Caco-2 (cell line): ENCODE measurements around the gene RAB40B. TPM values are rescaled to one million over a fixed set of nuclear protein-coding genes. Genes with fewer than 3 reads are reported as not detected.
A peak's percentile ranks its signal among the peaks of the same experiment; 100 is the strongest.

ENCODE experiments used
- BruUV-seq: library from RNA; stranded (reverse); fragments of 400-500 nt; replicated peaks from 2 replicates; lab custom pipeline; 2021; lab: Mats Ljungman, UMichigan
- CTCF ChIA-PET: fragments of 300-600 bp; sonication (Branson Sonifier 250); formaldehyde crosslinking; loops from one replicate; lab custom pipeline; 2022; ENCODE audit warnings: antibody characterized with exemption; lab: Charles Lee
- POLR2A ChIA-PET: fragments of 300-600 bp; sonication (Branson Sonifier 250); formaldehyde crosslinking; loops from one replicate; lab custom pipeline; 2022; ENCODE audit warnings: antibody characterized with exemption; lab: Charles Lee
- DNase-seq, 2 experiments: peaks; one replicate each; pipeline versions ENCODE4 v3.0.0 to v3.0.0-alpha.2; 2020 to 2022
- H3K27me3 ChIP-seq: replicated peaks from 2 replicates; pipeline ENCODE4 v1.6.0; 2011; ENCODE audit warnings: low read length; ENCODE audit not compliant: control insufficient read depth, insufficient read depth
- H3K36me3 ChIP-seq: 2 replicates; pipeline ENCODE4 v1.5.1; 2011; ENCODE audit warnings: low read length; ENCODE audit not compliant: control insufficient read depth, insufficient read depth
- H3K4me1 ChIP-seq: fragments of 250-450 bp; sonication (Bioruptor Pico); 2 replicates; pipeline ENCODE4 v1.5.1; 2020; ENCODE audit warnings: mild to moderate bottlenecking
- H3K4me3 ChIP-seq: 2 replicates; pipeline ENCODE4 v1.5.1; 2011; ENCODE audit warnings: low read depth, mild to moderate bottlenecking, control low read depth, low read length
- H3K9me3 ChIP-seq: fragments of 250-450 bp; sonication (Bioruptor Pico); 2 replicates; pipeline ENCODE4 v1.5.1; 2020; ENCODE audit warnings: mild to moderate bottlenecking, moderate library complexity
- H3K27ac Mint-ChIP-seq: one replicate; pipeline ENCODE4 v1.8.0; 2022; ENCODE audit warnings: mixed read lengths; ENCODE audit not compliant: unreplicated experiment
- H3K27me3 Mint-ChIP-seq: one replicate; pipeline ENCODE4 v1.8.0; 2022; ENCODE audit warnings: mixed read lengths; ENCODE audit not compliant: insufficient read depth, unreplicated experiment
- H3K36me3 Mint-ChIP-seq: one replicate; pipeline ENCODE4 v1.8.0; 2022; ENCODE audit warnings: mild to moderate bottlenecking, mixed read lengths; ENCODE audit not compliant: insufficient read depth, unreplicated experiment
- H3K4me1 Mint-ChIP-seq: one replicate; pipeline ENCODE4 v1.8.0; 2022; ENCODE audit warnings: low read depth, mixed read lengths; ENCODE audit not compliant: unreplicated experiment
- H3K4me3 Mint-ChIP-seq: one replicate; pipeline ENCODE4 v1.8.0; 2022; ENCODE audit warnings: mild to moderate bottlenecking, moderate library complexity, mixed read lengths; ENCODE audit not compliant: unreplicated experiment
- H3K9me3 Mint-ChIP-seq: one replicate; pipeline ENCODE4 v1.8.0; 2022; ENCODE audit warnings: mixed read lengths; ENCODE audit not compliant: unreplicated experiment
- CTCF ChIP-seq, 2 experiments: fragments of 200-600 bp in 1 of 2; IDR thresholded peaks; 1 replicate in 1 of 2; 2 replicates in 1 of 2; pipeline versions ENCODE4 v1.5.1 to v1.8.0; 2011 to 2022; ENCODE audit warnings: antibody characterized with exemption in 1 of 2, control low read depth in 1 of 2, inconsistent platforms in 1 of 2, low read depth in 1 of 2, low read length in 1 of 2, mild to moderate bottlenecking in 1 of 2, moderate library complexity in 1 of 2; ENCODE audit not compliant: insufficient read depth in 1 of 2, severe bottlenecking in 1 of 2, unreplicated experiment in 1 of 2
- intact Hi-C: fragments of 100-400 bp; cut with micrococcal nuclease; formaldehyde crosslinking; loops from one replicate; pipeline ENCODE4 v1.10.0; 2022; ENCODE audit not compliant: unreplicated experiment
- total RNA-seq: library from RNA; stranded (reverse); gene quantifications from 2 replicates; pipeline ENCODE4 v1.2.3, GENCODE V29; 2022

RAB40B gene
- total RNA-seq, 1 experiment from 2014 or later = 8.8 TPM

GRCh38 chr17:82734987-82735866 is 36.7 kb upstream of the RAB40B start, which contains the start of gene FN3K:
FN3K (plus strand) TSS chr17:82735615; CDS start chr17:82735637, 22 bp downstream.
- peak within 1 kb of the TSS; percentile 90 for H3K4me3 Mint-ChIP-seq
- no peak for TF ChIP-seq CTCF (IDR thresholded peaks at IDR 0.05; ENCODE audit: insufficient read depth in 1 of 2, low read depth in 1 of 2, low read length in 1 of 2, severe bottlenecking in 1 of 2, unreplicated experiment in 1 of 2)
- H3K36me3 Mint-ChIP-seq = peaks cover 83% of the 10 kb centered on the region
- peaks cover 17% of the 10 kb centered on the region for H3K9me3 Mint-ChIP-seq
- Histone ChIP-seq H3K4me1 (no peaks in the 10 kb centered on the region), H3K4me3 (peak within 1 kb of the TSS; percentile 90), H3K9me3 (peaks cover 30% of the 10 kb centered on the region), H3K27me3 (no peaks in the 10 kb centered on the region), H3K36me3 (peaks cover 6% of the 10 kb centered on the region)
- intact Hi-C loops = loop anchor here (2.0 kb wide), 1 partner anchor 18 kb away; the partner anchor contains the start of gene TBCD
- H3K27ac Mint-ChIP-seq = peak within 1 kb of the TSS; percentile 93
- H3K4me1 Mint-ChIP-seq = no peaks in the 10 kb centered on the region
- H3K27me3 Mint-ChIP-seq = no peaks in the 10 kb centered on the region
- CTCF ChIA-PET = no interaction called here
- DNase-seq = peak; percentile 86 to 89
- POLR2A ChIA-PET = no interaction called here
- BruUV-seq = TSS peak; percentile 67

GRCh38 chr17:82732118-82732743 is 33.7 kb upstream of the RAB40B start:
- Histone ChIP-seq H3K4me1 (no peaks in the 10 kb centered on the region), H3K4me3 (no peak overlapping the region), H3K36me3 (peaks cover 3% of the 10 kb centered on the region), H3K27me3 (no peaks in the 10 kb centered on the region), H3K9me3 (peaks cover 23% of the 10 kb centered on the region)
- ChIA-PET CTCF (no interaction called here), POLR2A (no interaction called here)
- H3K27me3 Mint-ChIP-seq = no peaks in the 10 kb centered on the region
- H3K4me1 Mint-ChIP-seq = no peaks in the 10 kb centered on the region
- peaks cover 62% of the 10 kb centered on the region for H3K36me3 Mint-ChIP-seq
- peak overlapping the region; percentile 14 for H3K4me3 Mint-ChIP-seq
- intact Hi-C loops = no loop called here
- DNase-seq = no peak
- H3K27ac Mint-ChIP-seq = no peak overlapping the region
- no peak for TF ChIP-seq CTCF (IDR thresholded peaks at IDR 0.05; ENCODE audit: insufficient read depth in 1 of 2, low read depth in 1 of 2, low read length in 1 of 2, severe bottlenecking in 1 of 2, unreplicated experiment in 1 of 2)
- H3K9me3 Mint-ChIP-seq = peaks cover 11% of the 10 kb centered on the region
- no TSS peak for BruUV-seq

- intact Hi-C loops = no loop called here
- H3K9me3 ChIP-seq = peaks cover 23% of the 10 kb centered on the region
- no peaks in the 10 kb centered on the region for H3K27me3 ChIP-seq
- no peak overlapping the region for H3K4me3 ChIP-seq
- Mint-ChIP-seq H3K27me3 (no peaks in the 10 kb centered on the region), H3K36me3 (peaks cover 58% of the 10 kb centered on the region), H3K9me3 (peaks cover 11% of the 10 kb centered on the region), H3K4me1 (no peaks in the 10 kb centered on the region), H3K27ac (no peak overlapping the region), H3K4me3 (no peak overlapping the region)
- BruUV-seq = no TSS peak
- TF ChIP-seq CTCF (IDR thresholded peaks at IDR 0.05; ENCODE audit: insufficient read depth in 1 of 2, low read depth in 1 of 2, low read length in 1 of 2, severe bottlenecking in 1 of 2, unreplicated experiment in 1 of 2) = no peak
- peaks cover 3% of the 10 kb centered on the region for H3K36me3 ChIP-seq
- DNase-seq = no peak
- H3K4me1 ChIP-seq = no peaks in the 10 kb centered on the region
- ChIA-PET CTCF (interaction anchor here (0.6 kb wide), 2 partner anchors 40 to 659 kb away, joined by 4 to 6 read pairs; no protein-coding TSS in a partner anchor), POLR2A (interaction anchor here (0.6 kb wide), 1 partner anchor 23 kb away, joined by 3 read pairs; no protein-coding TSS in a partner anchor)
These were observed 31.2 kb upstream of the RAB40B start for GRCh38 chr17:82729479-82730260.
